VCaP (cell line): ENCODE results near the gene JAM3.

Source experiments
- H3K27ac ChIP-seq: fragments of 450-650 bp; 2 replicates; pipeline ENCODE4 v1.5.1; 2017
- CTCF ChIP-seq: fragments of 450-650 bp; conservative IDR thresholded peaks from 2 replicates; pipeline ENCODE4 v1.5.1; 2017; ENCODE audit warnings: mild to moderate bottlenecking, moderate library complexity

Gene JAM3

GRCh38 chr11:134154441-134154840 is 85.6 kb downstream of the JAM3 start:
- TF ChIP-seq CTCF = no peak
- H3K27ac ChIP-seq = no peak overlapping the region

GRCh38 chr11:134155456-134155855 is 86.6 kb downstream of the JAM3 start:
- no peak for TF ChIP-seq CTCF
- H3K27ac ChIP-seq = no peak overlapping the region

GRCh38 chr11:134155946-134156865 is 87.3 kb downstream of the JAM3 start:
- no peak overlapping the region for H3K27ac ChIP-seq
- no peak for TF ChIP-seq CTCF

- no peak for TF ChIP-seq CTCF
These were observed 88.6 kb downstream of the JAM3 start for GRCh38 chr11:134157451-134157850.

GRCh38 chr11:134158023-134158422 is 89.2 kb downstream of the JAM3 start:
- TF ChIP-seq CTCF = no peak

More at GRCh38 chr11:134157451-134157850, 88.6 kb downstream of the JAM3 start:
- peak overlapping the region; percentile 75 for H3K27ac ChIP-seq

GRCh38 chr11:134159652-134160051 is 90.8 kb downstream of the JAM3 start:
- H3K27ac ChIP-seq = peak overlapping the region; percentile 75; the same call in 1 of the 2 replicates
- no peak for TF ChIP-seq CTCF

More at GRCh38 chr11:134158023-134158422, 89.2 kb downstream of the JAM3 start:
- H3K27ac ChIP-seq = peak overlapping the region; percentile 75

- TF ChIP-seq CTCF = no peak
- no peak overlapping the region for H3K27ac ChIP-seq
These were observed 95.9 kb downstream of the JAM3 start for GRCh38 chr11:134164490-134165370.
